HepG2 (cell line): ENCODE data around the gene OGFOD3. TPM values are rescaled to one million over a fixed set of nuclear protein-coding genes. Genes with fewer than 3 reads are reported as not detected.
A peak's percentile ranks its signal among the peaks of the same experiment; 100 is the strongest.

Source experiments
- ARNT2 ChIP-seq: sonication (generic); formaldehyde crosslinking; IDR thresholded peaks from 2 replicates; pipeline ENCODE4 v1.8.0; 2022; ENCODE audit warnings: mild to moderate bottlenecking, low read depth, missing genetic modification reagents, moderate library complexity
- BRD4 ChIP-seq: sonication (generic); formaldehyde crosslinking; IDR thresholded peaks from 2 replicates; pipeline ENCODE4 v1.4.0; 2020; ENCODE audit warnings: missing genetic modification reagents
- CBX1 ChIP-seq: IDR thresholded peaks from one replicate; pipeline ENCODE4 v1.6.1; 2016; ENCODE audit warnings: antibody characterized with exemption, low read depth
- DRAP1 ChIP-seq: IDR thresholded peaks from 2 replicates; pipeline ENCODE4 v1.6.1; 2016; ENCODE audit warnings: missing genetic modification reagents, missing compliant biosample characterization
- ISL2 ChIP-seq: sonication (generic); formaldehyde crosslinking; IDR thresholded peaks from 2 replicates; pipeline ENCODE4 v1.5.0; 2020; ENCODE audit warnings: missing genetic modification reagents
- KDM6A ChIP-seq: IDR thresholded peaks from 2 replicates; pipeline ENCODE4 v1.6.1; 2016; ENCODE audit warnings: low read depth
- KMT2A ChIP-seq: sonication (generic); formaldehyde crosslinking; IDR thresholded peaks from 2 replicates; pipeline ENCODE4 v1.4.0; 2020; ENCODE audit warnings: missing genetic modification reagents
- NR1H2 ChIP-seq: sonication (generic); formaldehyde crosslinking; IDR thresholded peaks from 2 replicates; pipeline ENCODE4 v1.8.1; 2022; ENCODE audit warnings: low read depth, missing genetic modification reagents, borderline replicate concordance
- NR2F6 ChIP-seq, 2 experiments: IDR thresholded peaks; 2 replicates each; pipeline ENCODE4 v1.6.1; 2016; ENCODE audit warnings: antibody characterized with exemption in 1 of 2, mild to moderate bottlenecking in 1 of 2
- SALL2 ChIP-seq: sonication (generic); formaldehyde crosslinking; IDR thresholded peaks from 2 replicates; pipeline ENCODE4 v1.8.1; 2023; ENCODE audit warnings: mild to moderate bottlenecking, missing genetic modification reagents, inconsistent platforms
- SAP130 ChIP-seq: IDR thresholded peaks from 2 replicates; pipeline ENCODE4 v1.6.1; 2016; ENCODE audit warnings: low read depth
- SOX6 ChIP-seq, 2 experiments: fragments of 450-650 bp in 1 of 2; sonication (generic) in 1 of 2; formaldehyde crosslinking in 1 of 2; IDR thresholded peaks; 2 replicates each; pipeline versions ENCODE4 v1.4.0 to v1.6.1; 2017 to 2020; ENCODE audit warnings: antibody characterized with exemption in 1 of 2, mild to moderate bottlenecking in 1 of 2, missing genetic modification reagents in 1 of 2
- TFAP4 ChIP-seq: sonication (generic); IDR thresholded peaks from 2 replicates; pipeline ENCODE4 v1.6.1; 2016; ENCODE audit warnings: low read depth, borderline replicate concordance
- THRA ChIP-seq: sonication (generic); formaldehyde crosslinking; IDR thresholded peaks from 2 replicates; pipeline ENCODE4 v1.4.0; 2020; ENCODE audit warnings: missing genetic modification reagents, borderline replicate concordance
- ZBTB25 ChIP-seq: IDR thresholded peaks from 2 replicates; pipeline ENCODE4 v1.6.1; 2018; ENCODE audit warnings: missing genetic modification reagents
- ZNF333 ChIP-seq: sonication (generic); formaldehyde crosslinking; IDR thresholded peaks from 2 replicates; pipeline ENCODE4 v1.4.0; 2020; ENCODE audit warnings: mild to moderate bottlenecking, missing genetic modification reagents, borderline replicate concordance
- ZNF543 ChIP-seq: sonication (generic); formaldehyde crosslinking; IDR thresholded peaks from 2 replicates; pipeline ENCODE4 v1.4.0; 2020; ENCODE audit warnings: mild to moderate bottlenecking, missing genetic modification reagents
- ZNF687 ChIP-seq: sonication (generic); formaldehyde crosslinking; IDR thresholded peaks from 2 replicates; pipeline ENCODE4 v1.5.1; 2020; ENCODE audit warnings: mild to moderate bottlenecking, missing genetic modification reagents, moderate library complexity
- polyA plus RNA-seq, 8 experiments: library from polyadenylated mRNA; depleted of rRNA in 3 of 8; stranded (reverse) in 7 of 8; unstranded in 1 of 8; fragments of >200 nt; fragmentation: Illumina TruSeq in 4 of 8; extraction: Trizol in 4 of 8; gene quantifications; 2 replicates each; pipeline versions ENCODE4 v1.2.1 to v1.2.3, GENCODE V29; 2011 to 2016; ENCODE audit warnings: low read depth in 4 of 8, missing spikeins in 1 of 8, mixed read lengths in 1 of 8; ENCODE audit not compliant: insufficient read depth in 1 of 8
- total RNA-seq, 5 experiments: library from RNA; depleted of rRNA; stranded (reverse); fragments of >200 nt; fragmentation: Illumina TruSeq; extraction: Trizol; gene quantifications; 2 replicates each; pipeline ENCODE4 v1.2.3, GENCODE V29; 2016; ENCODE audit warnings: low read depth in 1 of 5
- TF ChIP-seq, protein P1 (sequence below): sonication (generic); formaldehyde crosslinking; IDR thresholded peaks from 2 replicates; pipeline ENCODE4 v1.5.0; 2020; ENCODE audit warnings: mild to moderate bottlenecking, low read depth, missing genetic modification reagents, borderline replicate concordance
- TF ChIP-seq, protein P2 (sequence below): sonication (generic); formaldehyde crosslinking; IDR thresholded peaks from 2 replicates; pipeline ENCODE4 v1.8.0; 2022; ENCODE audit warnings: mild to moderate bottlenecking, missing genetic modification reagents, moderate library complexity

The OGFOD3 gene
- total and polyA plus RNA-seq, 2 of the 13 experiments (the other 11 are each of a cell fraction or from before 2014, with no cell fraction given), result 40.0 to 42.1 TPM

GRCh38 chr17:82376042-82376730, 42.2 kb downstream of the OGFOD3 start (continued):
- TF ChIP-seq ZNF687 (peak; percentile 77), CBX1 (no peak), NR2F6 (IDR thresholded peaks at IDR 0.05) (no peak), NR2F6 (CRISPR knock-in tag; IDR thresholded peaks at IDR 0.05) (peak; percentile 31), NR1H2 (CRISPR knock-in tag) (no peak), ZNF333 (CRISPR knock-in tag) (no peak), KMT2A (CRISPR knock-in tag) (0 out of 2 replicates have a peak, but pooled peaks have one; percentile 26), TFAP4 (peak; percentile 49; the same call in 1 of the 2 replicates), SALL2 (CRISPR knock-in tag) (peak; percentile 66; the same call in 1 of the 2 replicates), ZNF543 (CRISPR knock-in tag) (peak; percentile 49; the same call in 1 of the 2 replicates), SOX6 (IDR thresholded peaks at IDR 0.05) (no peak), SOX6 (CRISPR knock-in tag; IDR thresholded peaks at IDR 0.05) (0 out of 2 replicates have a peak, but pooled peaks have one; percentile 1), BRD4 (CRISPR knock-in tag) (no peak), DRAP1 (CRISPR knock-in tag) (peak; percentile 53; the same call in 1 of the 2 replicates), THRA (CRISPR knock-in tag) (peak; percentile 36; the same call in 1 of the 2 replicates), KDM6A (CRISPR knock-in tag) (0 out of 2 replicates have a peak, but pooled peaks have one; percentile 27), ISL2 (CRISPR knock-in tag) (no peak), ARNT2 (CRISPR knock-in tag) (peak; percentile 52; the same call in 1 of the 2 replicates), SAP130 (CRISPR knock-in tag) (peak; percentile 77), ZBTB25 (CRISPR knock-in tag) (peak; percentile 59; the same call in 1 of the 2 replicates)
- TF ChIP-seq, protein P1, sequence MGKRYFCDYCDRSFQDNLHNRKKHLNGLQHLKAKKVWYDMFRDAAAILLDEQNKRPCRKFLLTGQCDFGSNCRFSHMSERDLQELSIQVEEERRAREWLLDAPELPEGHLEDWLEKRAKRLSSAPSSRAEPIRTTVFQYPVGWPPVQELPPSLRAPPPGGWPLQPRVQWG (CRISPR knock-in tag), result no peak
- TF ChIP-seq, protein P2, sequence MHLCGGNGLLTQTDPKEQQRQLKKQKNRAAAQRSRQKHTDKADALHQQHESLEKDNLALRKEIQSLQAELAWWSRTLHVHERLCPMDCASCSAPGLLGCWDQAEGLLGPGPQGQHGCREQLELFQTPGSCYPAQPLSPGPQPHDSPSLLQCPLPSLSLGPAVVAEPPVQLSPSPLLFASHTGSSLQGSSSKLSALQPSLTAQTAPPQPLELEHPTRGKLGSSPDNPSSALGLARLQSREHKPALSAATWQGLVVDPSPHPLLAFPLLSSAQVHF, result no peak
